A549 (cell line): Measurements from ENCODE around the gene TMEM218.

ENCODE experiments used
- BCL3 ChIP-seq: fragments of >200 bp; sonication (Bioruptor Twin); formaldehyde crosslinking; IDR thresholded peaks from 3 replicates; pipeline ENCODE4 v1.6.1; 2016
- EHMT2 ChIP-seq: fragments of 200-600 bp; sonication (generic); IDR thresholded peaks from 2 replicates; pipeline ENCODE4 v1.6.1; 2016; ENCODE audit warnings: antibody characterized with exemption, low read depth, mild to moderate bottlenecking, moderate library complexity
- EP300 ChIP-seq, 2 experiments: fragments of >200 bp; sonication (Bioruptor Twin); formaldehyde crosslinking; IDR thresholded peaks; 2 replicates in 1 of 2; 3 replicates in 1 of 2; pipeline ENCODE4 v1.6.1; 2016 to 2017
- MYC ChIP-seq: IDR thresholded peaks from 2 replicates; pipeline ENCODE4 v1.6.1; 2012; ENCODE audit warnings: mild to moderate bottlenecking, inconsistent platforms, low read length, improper control_type of control experiment, borderline replicate concordance
- POLR2AphosphoS2 ChIP-seq: conservative IDR thresholded peaks from 2 replicates; pipeline ENCODE4 v1.6.1; 2012; ENCODE audit warnings: low read length, improper control_type of control experiment, inconsistent platforms
- REST ChIP-seq: fragments of 200-600 bp; sonication (generic); IDR thresholded peaks from 2 replicates; pipeline ENCODE4 v1.6.1; 2016; ENCODE audit warnings: antibody characterized with exemption, mild to moderate bottlenecking, moderate library complexity
- TP53 ChIP-seq: fragments of 250-450 bp; sonication (Bioruptor Pico); IDR thresholded peaks from 2 replicates; pipeline ENCODE4 v1.5.0; 2021; ENCODE audit warnings: mild to moderate bottlenecking, moderate library complexity
- TF ChIP-seq, protein P1 (sequence below): fragments of >200 bp; sonication (Bioruptor Twin); formaldehyde crosslinking; IDR thresholded peaks from 3 replicates; pipeline ENCODE4 v1.5.1; 2016
- TF ChIP-seq, protein P2 (sequence below): fragments of 450-650 bp; IDR thresholded peaks from 2 replicates; pipeline ENCODE4 v1.6.1; 2014; ENCODE audit warnings: antibody characterized with exemption

GRCh38 chr11:125071846-125072217 lies 39.6 kb downstream of the TMEM218 start:
- TF ChIP-seq, protein P1, sequence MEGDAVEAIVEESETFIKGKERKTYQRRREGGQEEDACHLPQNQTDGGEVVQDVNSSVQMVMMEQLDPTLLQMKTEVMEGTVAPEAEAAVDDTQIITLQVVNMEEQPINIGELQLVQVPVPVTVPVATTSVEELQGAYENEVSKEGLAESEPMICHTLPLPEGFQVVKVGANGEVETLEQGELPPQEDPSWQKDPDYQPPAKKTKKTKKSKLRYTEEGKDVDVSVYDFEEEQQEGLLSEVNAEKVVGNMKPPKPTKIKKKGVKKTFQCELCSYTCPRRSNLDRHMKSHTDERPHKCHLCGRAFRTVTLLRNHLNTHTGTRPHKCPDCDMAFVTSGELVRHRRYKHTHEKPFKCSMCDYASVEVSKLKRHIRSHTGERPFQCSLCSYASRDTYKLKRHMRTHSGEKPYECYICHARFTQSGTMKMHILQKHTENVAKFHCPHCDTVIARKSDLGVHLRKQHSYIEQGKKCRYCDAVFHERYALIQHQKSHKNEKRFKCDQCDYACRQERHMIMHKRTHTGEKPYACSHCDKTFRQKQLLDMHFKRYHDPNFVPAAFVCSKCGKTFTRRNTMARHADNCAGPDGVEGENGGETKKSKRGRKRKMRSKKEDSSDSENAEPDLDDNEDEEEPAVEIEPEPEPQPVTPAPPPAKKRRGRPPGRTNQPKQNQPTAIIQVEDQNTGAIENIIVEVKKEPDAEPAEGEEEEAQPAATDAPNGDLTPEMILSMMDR, result no peak
- no peak for TF ChIP-seq POLR2AphosphoS2
- TF ChIP-seq MYC, result no peak
- no peak for TF ChIP-seq EP300 (IDR thresholded peaks at IDR 0.05)
- no peak for TF ChIP-seq EHMT2
- TF ChIP-seq BCL3, result no peak
- no peak for TF ChIP-seq TP53 (CRISPR knock-in tag)
- TF ChIP-seq REST, result no peak
- TF ChIP-seq, protein P2, sequence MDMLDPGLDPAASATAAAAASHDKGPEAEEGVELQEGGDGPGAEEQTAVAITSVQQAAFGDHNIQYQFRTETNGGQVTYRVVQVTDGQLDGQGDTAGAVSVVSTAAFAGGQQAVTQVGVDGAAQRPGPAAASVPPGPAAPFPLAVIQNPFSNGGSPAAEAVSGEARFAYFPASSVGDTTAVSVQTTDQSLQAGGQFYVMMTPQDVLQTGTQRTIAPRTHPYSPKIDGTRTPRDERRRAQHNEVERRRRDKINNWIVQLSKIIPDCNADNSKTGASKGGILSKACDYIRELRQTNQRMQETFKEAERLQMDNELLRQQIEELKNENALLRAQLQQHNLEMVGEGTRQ, result no peak
